ENCODE data around the gene TMCO4.

Gene TMCO4

GRCh38 chr1:19648689-19649088 lies 151.0 kb downstream of the TMCO4 start:
- Histone ChIP-seq H3K27ac (ENCODE audit: low read depth, low read length, poor library complexity, severe bottlenecking) (no peak overlapping the region), H3K4me2 (ENCODE audit: low read length) (no peak overlapping the region), H3K9me2 (ENCODE audit: low read depth, low read length) (no peaks in the 10 kb centered on the region), H3K4me3 (ENCODE audit: low read depth, low read length, poor library complexity, severe bottlenecking) (no peak overlapping the region), H2AFZ (ENCODE audit: low read length) (no peak overlapping the region), H3K27me3 (ENCODE audit: insufficient read depth, low read length) (no peaks in the 10 kb centered on the region), H3K79me2 (ENCODE audit: insufficient read depth, low read length) (no peaks in the 10 kb centered on the region), H4K20me1 (ENCODE audit: insufficient read depth, low read length) (no peaks in the 10 kb centered on the region), H3K9me3 (ENCODE audit: low read length) (no peaks in the 10 kb centered on the region), H3K9ac (ENCODE audit: low read length) (no peak overlapping the region), H3K4me1 (ENCODE audit: insufficient read depth, low read length, severe bottlenecking) (peaks cover 37% of the 10 kb centered on the region), H3K36me3 (ENCODE audit: insufficient read depth, low read length) (no peaks in the 10 kb centered on the region), H3F3A (ENCODE audit: insufficient read depth, low read length) (no peaks in the 10 kb centered on the region)
- TF ChIP-seq CTCF (IDR thresholded peaks at IDR 0.05; ENCODE audit: low read length) (no peak; the same call in 1 of the 2 replicates), EZH2 (IDR thresholded peaks at IDR 0.05; ENCODE audit: borderline replicate concordance, low read length) (no peak)

GRCh38 chr1:19648239-19648638 lies 151.5 kb downstream of the TMCO4 start:
- Histone ChIP-seq H4K20me1 (ENCODE audit: insufficient read depth, low read length) (no peaks in the 10 kb centered on the region), H3F3A (ENCODE audit: insufficient read depth, low read length) (no peaks in the 10 kb centered on the region), H3K9me2 (ENCODE audit: low read depth, low read length) (no peaks in the 10 kb centered on the region), H3K79me2 (ENCODE audit: insufficient read depth, low read length) (no peaks in the 10 kb centered on the region), H3K4me1 (ENCODE audit: insufficient read depth, low read length, severe bottlenecking) (peaks cover 37% of the 10 kb centered on the region), H3K4me3 (ENCODE audit: low read depth, low read length, poor library complexity, severe bottlenecking) (no peak overlapping the region), H2AFZ (ENCODE audit: low read length) (no peak overlapping the region), H3K27ac (ENCODE audit: low read depth, low read length, poor library complexity, severe bottlenecking) (no peak overlapping the region), H3K9ac (ENCODE audit: low read length) (no peak overlapping the region), H3K27me3 (ENCODE audit: insufficient read depth, low read length) (no peaks in the 10 kb centered on the region; the same call in 1 of the 2 replicates), H3K36me3 (ENCODE audit: insufficient read depth, low read length) (no peaks in the 10 kb centered on the region), H3K4me2 (ENCODE audit: low read length) (no peak overlapping the region), H3K9me3 (ENCODE audit: low read length) (no peaks in the 10 kb centered on the region)
- TF ChIP-seq EZH2 (IDR thresholded peaks at IDR 0.05; ENCODE audit: borderline replicate concordance, low read length) (no peak), CTCF (IDR thresholded peaks at IDR 0.05; ENCODE audit: low read length) (no peak)

GRCh38 chr1:19647643-19648042 lies 152.1 kb downstream of the TMCO4 start:
- Histone ChIP-seq H3K4me3 (ENCODE audit: low read depth, low read length, poor library complexity, severe bottlenecking) (no peak overlapping the region), H3K79me2 (ENCODE audit: insufficient read depth, low read length) (no peaks in the 10 kb centered on the region), H4K20me1 (ENCODE audit: insufficient read depth, low read length) (no peaks in the 10 kb centered on the region), H3K27ac (ENCODE audit: low read depth, low read length, poor library complexity, severe bottlenecking) (no peak overlapping the region), H3K9ac (ENCODE audit: low read length) (no peak overlapping the region; the same call in 1 of the 2 replicates), H2AFZ (ENCODE audit: low read length) (no peak overlapping the region), H3K4me1 (ENCODE audit: insufficient read depth, low read length, severe bottlenecking) (peaks cover 37% of the 10 kb centered on the region), H3K9me3 (ENCODE audit: low read length) (no peaks in the 10 kb centered on the region), H3K36me3 (ENCODE audit: insufficient read depth, low read length) (no peaks in the 10 kb centered on the region), H3F3A (ENCODE audit: insufficient read depth, low read length) (no peaks in the 10 kb centered on the region), H3K4me2 (ENCODE audit: low read length) (peak overlapping the region; percentile 4; the same call in 1 of the 2 replicates), H3K27me3 (ENCODE audit: insufficient read depth, low read length) (no peaks in the 10 kb centered on the region; the same call in 1 of the 2 replicates), H3K9me2 (ENCODE audit: low read depth, low read length) (no peaks in the 10 kb centered on the region)
- TF ChIP-seq EZH2 (IDR thresholded peaks at IDR 0.05; ENCODE audit: borderline replicate concordance, low read length) (no peak), CTCF (IDR thresholded peaks at IDR 0.05; ENCODE audit: low read length) (no peak)
